ENCODE data around the gene DCST1. TPM values are rescaled to one million over a fixed set of nuclear protein-coding genes. Genes with fewer than 3 reads are reported as not detected.

DCST1 gene
- total and polyA plus RNA-seq, 2 of the 8 experiments (the other 6 are each of a cell fraction or from before 2014, with no cell fraction given), result not detected

DNA sequence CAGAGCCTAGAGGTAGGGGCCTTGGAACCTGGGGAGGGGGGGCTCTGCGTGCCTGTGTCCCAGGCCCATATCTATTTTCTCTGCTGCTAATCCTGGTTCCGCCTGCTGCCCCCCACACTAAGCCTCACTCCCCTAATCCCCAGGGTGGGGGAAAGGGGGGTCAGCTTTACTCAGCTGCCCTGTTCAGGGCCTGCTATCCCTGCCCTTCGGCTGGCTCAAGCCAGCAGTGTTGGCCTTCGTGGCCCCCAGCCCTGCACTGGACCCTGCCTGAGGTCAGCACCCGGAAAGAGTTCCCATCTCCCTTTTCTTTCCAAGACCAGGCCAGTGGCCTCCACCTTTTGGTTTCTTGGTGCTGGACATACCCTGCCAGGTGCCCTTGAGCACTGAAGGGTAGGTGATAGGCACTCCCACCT is 22.6 kb upstream of the DCST1 start:
- peaks cover 0 to 38% of the 10 kb centered on the region in 2 experiments; a peak in 3 of 4 replicates for H3K79me2 ChIP-seq (ENCODE audit: control insufficient read depth in 1 of 2, insufficient read depth in 2 of 2, low read length in 2 of 2)
- TF ChIP-seq MAFK (IDR thresholded peaks at IDR 0.05; ENCODE audit: low read depth, low read length) (no peak), EZH2 (IDR thresholded peaks at IDR 0.05; ENCODE audit: low read depth, low read length, severe bottlenecking) (no peak), POLR2A (IDR thresholded peaks at IDR 0.05; ENCODE audit: control extremely low read depth in 1 of 2, low read depth in 2 of 2, low read length in 2 of 2) (no peak), SRF (IDR thresholded peaks at IDR 0.05; ENCODE audit: low read depth, low read length) (no peak), CHD1 (IDR thresholded peaks at IDR 0.05; ENCODE audit: low read depth, low read length) (no peak), CHD2 (IDR thresholded peaks at IDR 0.05; ENCODE audit: low read length) (no peak), SP4 (IDR thresholded peaks at IDR 0.05; ENCODE audit: low read length) (no peak), SP2 (IDR thresholded peaks at IDR 0.05; ENCODE audit: low read length) (no peak), SUZ12 (IDR thresholded peaks at IDR 0.05; ENCODE audit: low read length) (no peak), HDAC6 (IDR thresholded peaks at IDR 0.05; ENCODE audit: low read depth, low read length) (no peak), RAD21 (IDR thresholded peaks at IDR 0.05 in 1 of 2, conservative IDR thresholded peaks at IDR 0.05 in 1 of 2; ENCODE audit: low read depth in 2 of 2, low read length in 2 of 2) (no peak)
- TF ChIP-seq, protein P1, sequence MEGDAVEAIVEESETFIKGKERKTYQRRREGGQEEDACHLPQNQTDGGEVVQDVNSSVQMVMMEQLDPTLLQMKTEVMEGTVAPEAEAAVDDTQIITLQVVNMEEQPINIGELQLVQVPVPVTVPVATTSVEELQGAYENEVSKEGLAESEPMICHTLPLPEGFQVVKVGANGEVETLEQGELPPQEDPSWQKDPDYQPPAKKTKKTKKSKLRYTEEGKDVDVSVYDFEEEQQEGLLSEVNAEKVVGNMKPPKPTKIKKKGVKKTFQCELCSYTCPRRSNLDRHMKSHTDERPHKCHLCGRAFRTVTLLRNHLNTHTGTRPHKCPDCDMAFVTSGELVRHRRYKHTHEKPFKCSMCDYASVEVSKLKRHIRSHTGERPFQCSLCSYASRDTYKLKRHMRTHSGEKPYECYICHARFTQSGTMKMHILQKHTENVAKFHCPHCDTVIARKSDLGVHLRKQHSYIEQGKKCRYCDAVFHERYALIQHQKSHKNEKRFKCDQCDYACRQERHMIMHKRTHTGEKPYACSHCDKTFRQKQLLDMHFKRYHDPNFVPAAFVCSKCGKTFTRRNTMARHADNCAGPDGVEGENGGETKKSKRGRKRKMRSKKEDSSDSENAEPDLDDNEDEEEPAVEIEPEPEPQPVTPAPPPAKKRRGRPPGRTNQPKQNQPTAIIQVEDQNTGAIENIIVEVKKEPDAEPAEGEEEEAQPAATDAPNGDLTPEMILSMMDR (IDR thresholded peaks at IDR 0.05; ENCODE audit: control extremely low read depth in 1 of 3, insufficient read depth in 1 of 3, low read depth in 1 of 3, low read length in 3 of 3), result no peak

More for the DNA sequence above, 22.6 kb upstream of the DCST1 start:
- CTCF ChIA-PET (ENCODE audit: partially characterized antibody), result interaction anchor here (1.4 to 18.6 kb wide), 3 partner anchors 13 to 104 kb away, joined by 3 to 354 read pairs (median 258); partner anchors contain the start of genes ADAM15, LENEP and ZBTB7B
- H2BK12ac ChIP-seq (ENCODE audit: low read depth, low read length), result no peak overlapping the region
- FAIRE-seq (no peak), DNase-seq (ENCODE audit: low read depth in 1 of 2, low spot score in 2 of 2) (no peak)
- H3K27me3 ChIP-seq (replicated peaks in 1 of 4; ENCODE audit: control insufficient read depth in 3 of 4, extremely low read depth in 1 of 4, insufficient read depth in 3 of 4, low read length in 3 of 4), result no peaks in the 10 kb centered on the region
- peaks cover 0 to 12% of the 10 kb centered on the region in 2 experiments for H4K20me1 ChIP-seq (replicated peaks in 1 of 2; ENCODE audit: control insufficient read depth in 1 of 2, insufficient read depth in 2 of 2, low read length in 2 of 2)
- no peak overlapping the region for H4K5ac ChIP-seq (ENCODE audit: insufficient read length, low read depth, low read length)
- H4K8ac ChIP-seq (ENCODE audit: extremely low read depth, insufficient read depth, low read length), result no peak overlapping the region
- no peak overlapping the region for H3K23ac ChIP-seq (ENCODE audit: insufficient read length)
- no peak overlapping the region for H3K14ac ChIP-seq (ENCODE audit: insufficient read length)
- no peak overlapping the region for H2BK15ac ChIP-seq (ENCODE audit: low read length)
- H3K18ac ChIP-seq (ENCODE audit: extremely low read depth, low read length), result no peak overlapping the region
- 75% methylated on average over 5 of the region's 5 CpGs; no CpG with 5 or more reads in 1 of the 2 experiments for WGBS, 2 experiments (ENCODE audit: extremely low coverage in 1 of 2, insufficient coverage in 1 of 2, insufficient read length in 1 of 2, insufficient replicate concordance in 2 of 2, low coverage in 1 of 2, low lambda C conversion rate in 2 of 2, missing lambda C conversion rate in 1 of 2)
- no peak overlapping the region for H3K56ac ChIP-seq (replicated peaks; ENCODE audit: insufficient read length, low read depth, low read length)
- POLR2A ChIA-PET (ENCODE audit: partially characterized antibody), result interaction anchor here (3.6 to 14.8 kb wide), 4 partner anchors 6 to 39 kb away, joined by 17 to 128 read pairs (median 74); partner anchors contain the start of genes CKS1B, FLAD1, LENEP and SHC1
- H3K27ac ChIP-seq (ENCODE audit: low read depth, low read length), result no peak overlapping the region
- no peak overlapping the region for H3K4me2 ChIP-seq (ENCODE audit: insufficient read depth in 1 of 2, low read depth in 2 of 2, low read length in 2 of 2)
- H3K9me3 ChIP-seq (ENCODE audit: insufficient read depth in 2 of 2, low read depth in 1 of 2, low read length in 1 of 2), result no peaks in the 10 kb centered on the region
- no peak overlapping the region for H2BK120ac ChIP-seq (replicated peaks; ENCODE audit: low read depth, low read length)
- no peak overlapping the region for H2AFZ ChIP-seq (ENCODE audit: low read length)
- H2BK20ac ChIP-seq (ENCODE audit: low read length), result no peak overlapping the region
- H3K36me3 ChIP-seq (ENCODE audit: control insufficient read depth in 2 of 4, insufficient read depth in 4 of 4, low read length in 3 of 4), result peaks cover 0 to 20% (median 12%) of the 10 kb centered on the region in 4 experiments; a peak in 6 of 8 replicates
- H3K4me3 ChIP-seq (ENCODE audit: extremely low read depth in 1 of 4, insufficient read depth in 2 of 4, low read depth in 3 of 4, low read length in 4 of 4), result no peak overlapping the region
- no peaks in the 10 kb centered on the region; the same call in 1 of the 2 replicates for H3K23me2 ChIP-seq (ENCODE audit: low read depth, low read length)
- 0 out of 2 replicates have a peak overlapping the region, but pooled peaks have one; percentile 33 for H2AK5ac ChIP-seq (ENCODE audit: low read depth, low read length)
- H2BK5ac ChIP-seq (ENCODE audit: low read depth, low read length), result no peak overlapping the region
- no peak overlapping the region for H3K9ac ChIP-seq (replicated peaks in 1 of 4; ENCODE audit: extremely low read depth in 1 of 4, low read depth in 3 of 4, low read length in 3 of 4)
- H4K91ac ChIP-seq (replicated peaks; ENCODE audit: insufficient read length, low read length), result peak overlapping the region; percentile 48
- peak overlapping the region; percentile 72 for H3K4ac ChIP-seq (replicated peaks; ENCODE audit: insufficient read length, low read depth, low read length)
- H3K79me1 ChIP-seq (ENCODE audit: low read depth, low read length), result peaks cover 18% of the 10 kb centered on the region
- peaks cover 8 to 47% (median 32%) of the 10 kb centered on the region in 4 experiments for H3K4me1 ChIP-seq (replicated peaks in 1 of 4; ENCODE audit: control insufficient read depth in 3 of 4, insufficient read depth in 4 of 4, low read length in 3 of 4)
